Stimulated activated CD4-positive, alpha-beta T cell treated with anti-CD3 and anti-CD28 coated beads, Interleukin-4, amount 100 ng/mL, for 1 hour (primary cell): ENCODE data around the gene S100A7.
"Not testable (repeated sequence)": the region's sequence is repeated elsewhere in the genome, so short reads cannot be mapped to it uniquely, and the experiment has no call there.

Experiments
- DNase-seq: peaks from one replicate; pipeline ENCODE4 v3.0.0-alpha.2; 2020

The S100A7 gene

GRCh38 chr1:153475282-153475681, 14.8 kb upstream of the S100A7 start:
- no peak for DNase-seq

DNA sequence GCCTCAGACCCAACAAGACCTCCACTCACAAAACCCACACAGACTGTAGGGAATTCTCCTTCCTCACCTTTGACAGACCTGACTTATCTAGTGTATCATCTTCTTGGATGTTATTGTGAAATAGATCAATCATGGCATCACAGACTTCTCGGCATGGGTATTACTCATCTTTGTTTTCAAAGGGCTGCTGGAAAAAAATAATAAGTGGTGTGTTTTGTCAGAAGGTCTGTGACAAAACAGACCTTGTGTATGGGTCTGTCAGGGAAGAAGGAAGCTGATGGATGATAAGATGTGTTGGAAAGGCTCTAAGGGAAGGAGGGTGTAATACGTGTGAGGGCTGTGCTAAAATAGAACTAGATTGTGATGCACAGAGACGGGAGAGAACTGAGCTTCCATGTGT, 13.9 kb upstream of the S100A7 start:
- no peak for DNase-seq

- no peak for DNase-seq
Measured at GRCh38 chr1:153470707-153471106, 10.3 kb upstream of the S100A7 start.

DNA sequence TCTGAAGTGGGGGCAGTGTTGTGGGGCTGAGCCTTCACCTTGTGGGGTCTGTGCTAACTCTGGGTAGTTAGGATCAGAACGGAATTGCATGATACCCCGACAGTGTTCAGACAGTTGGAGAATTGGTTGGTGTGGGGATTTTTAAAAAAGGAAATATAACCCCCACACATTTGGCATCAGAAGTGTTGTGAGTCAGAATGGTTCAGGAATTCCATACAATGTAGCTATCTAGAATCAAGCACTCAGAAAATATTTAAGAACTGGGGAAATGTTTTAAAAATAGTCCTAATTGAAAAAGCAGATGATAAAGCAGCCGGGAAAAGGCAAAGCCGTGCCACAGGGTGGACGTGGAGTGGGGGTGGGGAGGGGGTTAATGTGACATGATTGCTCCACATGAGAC, 6.5 kb upstream of the S100A7 start:
- no peak for DNase-seq

DNA sequence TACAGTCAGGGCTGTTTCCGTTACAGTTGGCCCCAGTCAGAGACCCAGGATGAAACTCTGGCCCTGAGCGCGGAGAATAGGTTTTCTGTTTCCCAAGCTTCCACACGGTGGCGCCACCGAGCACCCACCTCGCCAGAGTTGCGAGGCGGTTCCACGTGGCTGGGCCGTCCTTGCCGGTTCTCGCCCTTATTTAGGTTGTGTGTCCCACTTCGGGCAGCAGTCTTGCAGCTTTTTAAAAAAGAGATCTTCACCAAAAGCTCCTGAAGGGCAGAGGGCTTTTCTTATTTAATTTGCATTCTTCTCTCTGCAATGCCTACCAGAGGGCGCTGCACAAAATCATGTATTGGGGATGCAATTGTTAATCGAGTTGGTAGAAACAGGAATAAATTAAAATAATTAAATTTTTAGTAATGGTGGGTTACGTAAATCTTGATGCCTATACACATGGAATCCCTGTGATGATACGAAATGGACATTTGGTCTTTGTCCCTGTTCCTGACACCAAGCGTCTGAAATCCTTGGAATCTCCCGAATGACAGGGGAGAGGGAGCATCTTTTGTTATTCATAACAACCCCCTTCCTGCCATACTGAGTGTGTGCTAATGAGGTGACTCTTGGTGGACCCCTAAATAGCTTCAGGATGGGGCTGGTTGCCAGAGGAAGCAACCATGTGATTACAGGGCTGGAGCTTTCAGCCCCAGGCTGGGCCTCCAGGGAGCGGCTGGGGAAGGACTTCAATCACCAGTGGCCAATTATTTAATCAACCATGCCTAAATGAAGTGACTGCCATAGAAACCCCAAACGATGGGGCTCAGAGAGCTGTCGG, 5.6 kb upstream of the S100A7 start:
- DNase-seq: peak; percentile 72

- DNase-seq: not testable (repeated sequence)
Measured at GRCh38 chr1:153462741-153463140, 2.3 kb upstream of the S100A7 start.

DNA sequence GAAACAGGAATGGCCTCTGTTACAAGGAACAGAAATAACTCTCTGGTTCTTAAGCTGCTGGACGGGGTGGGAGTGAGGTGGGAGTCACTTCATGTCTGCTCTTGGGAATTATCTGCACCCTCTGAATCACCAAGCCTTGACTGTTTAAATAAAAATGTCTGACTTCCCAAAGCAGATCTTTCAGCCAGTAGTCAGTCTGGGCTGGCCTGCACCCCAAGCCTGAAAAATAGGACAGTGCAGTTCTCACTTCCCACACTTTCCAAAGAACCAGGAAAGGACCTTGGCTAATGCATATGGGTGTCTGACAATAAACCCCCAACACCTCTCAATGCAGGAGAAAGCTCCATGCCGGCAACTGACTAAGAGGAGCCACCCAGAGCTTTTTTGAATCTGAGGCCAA, 796 bp downstream of the S100A7 start:
- DNase-seq: no peak

DNA sequence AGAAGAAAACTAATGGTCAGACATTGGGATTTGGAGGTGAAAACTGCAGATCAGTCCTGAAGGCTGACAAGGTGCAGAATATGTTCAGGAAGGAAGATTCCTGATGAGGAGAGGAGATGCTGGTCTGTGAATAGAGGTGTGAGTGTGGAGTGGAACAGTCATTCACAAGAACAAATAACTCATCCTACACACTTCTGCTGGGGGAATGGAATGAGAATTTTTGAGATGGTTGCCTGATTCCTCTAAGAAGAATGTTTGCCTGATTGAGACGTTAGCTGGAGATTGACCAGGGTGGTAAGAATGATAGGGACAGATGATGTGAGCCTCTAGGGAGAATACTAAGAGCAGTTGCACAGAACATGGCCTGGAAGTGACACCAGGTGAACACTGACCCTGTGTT, 4.1 kb downstream of the S100A7 start:
- DNase-seq: no peak

DNA sequence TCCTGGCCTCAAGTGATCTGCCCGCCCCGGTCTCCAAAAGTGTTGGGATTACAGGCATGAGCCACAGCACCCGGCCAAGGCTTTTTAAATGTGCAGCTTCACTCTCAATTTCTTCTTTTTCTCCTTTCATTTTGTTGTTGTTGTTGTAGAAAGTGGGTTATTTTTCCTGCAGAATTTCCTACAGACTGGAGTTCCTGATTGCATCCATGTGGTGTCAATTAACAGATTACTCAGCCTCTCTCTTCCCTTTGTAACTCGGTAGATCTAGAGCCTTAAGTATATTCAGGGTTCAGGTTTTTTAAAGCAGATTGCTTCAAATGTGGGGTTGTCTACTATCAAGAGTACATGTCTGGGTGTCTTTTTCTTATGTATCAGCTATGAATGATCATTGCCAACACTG, 11.6 kb downstream of the S100A7 start:
- DNase-seq: not testable (repeated sequence)

- no peak for DNase-seq
Measured at GRCh38 chr1:153447498-153448170, 12.8 kb downstream of the S100A7 start.

DNA sequence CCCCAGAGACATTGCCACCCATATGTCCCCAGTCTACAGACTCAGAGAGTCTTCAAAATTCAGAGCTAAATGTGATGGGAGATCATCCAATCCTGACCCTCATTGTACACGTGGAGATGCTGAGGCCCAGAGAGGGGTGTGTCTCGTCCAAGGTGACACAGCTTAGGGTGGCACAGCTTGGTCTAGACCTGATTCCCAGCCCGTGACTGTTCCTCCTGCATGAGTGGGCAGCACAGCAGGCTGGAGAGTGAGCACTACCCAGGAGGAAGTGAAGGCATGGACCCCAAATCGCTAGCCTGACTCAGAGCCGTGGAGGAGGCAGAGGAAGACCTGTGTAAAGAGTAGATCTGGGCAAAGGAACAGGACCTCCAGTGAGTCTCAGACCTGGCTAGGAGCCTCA, 16.4 kb downstream of the S100A7 start:
- no peak for DNase-seq

GRCh38 chr1:153443486-153443885, 17.0 kb downstream of the S100A7 start:
- no peak for DNase-seq

DNA sequence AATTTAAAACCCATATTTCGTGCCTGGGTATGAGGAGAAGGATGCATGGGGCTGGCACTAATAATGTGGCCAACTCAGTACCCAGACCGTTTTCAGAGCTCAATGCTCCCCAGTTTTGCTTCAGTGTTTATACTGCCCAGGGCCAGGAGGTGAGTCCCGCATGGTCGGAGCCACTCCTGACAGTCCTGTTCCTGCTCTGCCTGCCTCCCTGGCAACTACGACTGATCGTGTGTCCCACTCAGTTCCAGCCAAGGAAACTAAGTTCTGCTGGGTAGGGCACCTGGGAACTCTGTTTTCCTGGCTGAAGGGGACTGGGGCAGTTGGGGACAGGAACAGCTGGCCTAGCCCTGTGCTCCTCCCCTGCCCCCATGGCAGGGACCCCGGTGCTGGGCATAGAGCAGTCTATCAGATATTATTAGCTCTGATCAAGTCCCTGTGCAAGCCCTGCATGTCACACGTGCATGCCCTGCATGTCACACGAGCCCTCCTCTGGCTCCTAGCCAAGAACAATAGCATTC, 19.2 kb downstream of the S100A7 start:
- no peak for DNase-seq

- no peak for DNase-seq
Measured at GRCh38 chr1:153439273-153439672, 21.2 kb downstream of the S100A7 start.

DNA sequence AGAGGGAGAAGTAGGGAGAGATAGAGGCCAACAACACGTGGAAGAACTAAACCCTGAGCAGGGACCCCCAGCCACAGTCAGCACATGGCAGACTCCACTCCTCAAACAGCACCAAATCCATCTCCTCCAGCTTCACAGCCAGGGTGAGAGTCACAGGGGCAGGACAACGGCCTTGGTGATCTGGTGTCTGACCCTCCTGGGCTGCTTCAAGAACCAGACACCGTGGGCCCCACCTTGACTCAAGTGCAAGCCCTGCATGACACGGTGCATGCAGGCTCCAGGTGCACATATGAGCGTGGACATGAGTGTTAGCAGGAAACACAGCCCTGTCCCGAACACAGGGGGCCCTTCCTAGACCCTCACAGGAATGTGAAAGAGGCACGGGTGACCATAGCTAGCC, 21.9 kb downstream of the S100A7 start:
- DNase-seq: no peak

GRCh38 chr1:153437236-153437635, 23.2 kb downstream of the S100A7 start:
- no peak for DNase-seq

GRCh38 chr1:153434746-153435455, 25.6 kb downstream of the S100A7 start:
- no peak for DNase-seq

GRCh38 chr1:153432874-153433681, 27.4 kb downstream of the S100A7 start:
- DNase-seq: no peak

DNA sequence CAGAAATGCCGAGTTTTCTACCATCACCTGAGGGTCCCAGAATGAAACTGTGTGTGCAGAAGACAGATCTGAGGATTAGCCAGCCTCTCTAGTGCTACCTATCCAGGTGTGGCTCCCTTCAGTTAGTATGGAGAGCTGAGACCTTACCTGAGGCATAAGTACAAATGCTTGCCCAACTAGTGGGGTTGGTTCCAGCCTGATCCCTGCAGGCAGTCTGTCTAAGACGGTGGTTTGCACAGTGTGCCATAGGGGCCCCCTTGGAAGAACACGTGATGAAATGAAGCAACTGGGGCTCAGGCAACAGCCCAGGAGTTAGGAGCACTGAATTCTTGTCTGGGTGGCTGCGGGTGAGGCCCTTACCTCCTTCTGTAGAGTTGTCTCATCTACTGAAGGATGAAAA, 28.5 kb downstream of the S100A7 start:
- no peak for DNase-seq

DNA sequence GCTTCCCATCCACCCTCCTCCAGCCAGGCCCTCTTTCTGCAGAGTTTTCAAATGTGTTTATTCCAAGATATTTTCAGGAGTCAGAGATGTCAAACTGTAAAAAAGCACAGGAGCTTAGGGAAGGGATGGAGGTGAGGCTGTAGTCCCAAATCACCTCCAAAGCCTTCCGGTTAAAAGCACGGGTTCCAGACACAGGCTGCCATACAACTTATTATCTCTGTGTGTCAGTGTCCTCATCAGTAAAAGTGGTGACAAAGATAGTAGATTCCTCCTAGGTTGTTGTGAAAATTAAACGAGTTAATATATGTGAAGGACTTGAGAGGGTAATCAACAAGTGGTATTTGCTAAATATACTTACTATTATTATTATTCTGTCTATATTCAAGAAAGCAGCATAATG, 29.0 kb downstream of the S100A7 start:
- DNase-seq: no peak

- DNase-seq: no peak
Measured at GRCh38 chr1:153431002-153431401, 29.4 kb downstream of the S100A7 start.

DNA sequence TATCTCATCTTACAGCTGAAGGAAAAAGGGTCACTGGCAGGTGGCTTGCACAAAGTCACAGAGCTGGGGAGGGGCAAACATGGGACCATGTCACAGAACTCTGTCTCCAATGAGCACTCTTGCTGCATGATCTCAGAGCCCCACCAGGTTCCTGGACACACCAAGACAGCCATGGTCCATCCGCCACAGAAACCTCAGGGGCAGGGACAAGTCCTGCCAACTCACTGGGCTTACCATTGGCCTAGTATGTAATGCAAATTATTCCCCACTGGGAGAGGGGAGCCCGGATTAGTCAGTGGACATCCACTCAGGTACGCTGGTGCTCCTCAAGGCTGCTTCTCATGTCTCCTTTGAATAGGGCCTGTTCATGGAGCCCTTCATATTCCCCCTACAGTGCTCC, 29.9 kb downstream of the S100A7 start:
- no peak for DNase-seq

- DNase-seq: no peak
Measured at GRCh38 chr1:153430166-153430553, 30.3 kb downstream of the S100A7 start.
